Neural cell (in vitro differentiated cells): ENCODE results near the gene PRR5L.

Source experiments
- CTCF ChIP-seq: fragments of 450-650 bp; IDR thresholded peaks from 2 replicates; pipeline ENCODE4 v1.5.1; 2014; ENCODE audit warnings: antibody characterized with exemption, mild to moderate bottlenecking, moderate library complexity; ENCODE audit not compliant: poor library complexity, severe bottlenecking
- EZH2 ChIP-seq: fragments of 200-600, 300-800 bp; shearing (Covaris generic), sonication (generic); IDR thresholded peaks from 2 replicates; pipeline ENCODE4 v1.6.1; 2014; ENCODE audit warnings: antibody characterized with exemption, low read length, borderline replicate concordance, mild to moderate bottlenecking; ENCODE audit not compliant: insufficient read depth, poor library complexity, severe bottlenecking
- MXI1 ChIP-seq: fragments of 450-650 bp; conservative IDR thresholded peaks from 2 replicates; pipeline ENCODE4 v1.6.1; 2014; ENCODE audit warnings: antibody characterized with exemption, mild to moderate bottlenecking; ENCODE audit not compliant: poor library complexity, severe bottlenecking
- POLR2AphosphoS5 ChIP-seq: IDR thresholded peaks from 2 replicates; pipeline ENCODE4 v1.6.1; 2012
- RAD21 ChIP-seq: fragments of 450-650 bp; conservative IDR thresholded peaks from 2 replicates; pipeline ENCODE4 v1.6.1; 2014; ENCODE audit warnings: antibody characterized with exemption, mild to moderate bottlenecking, moderate library complexity
- SMC3 ChIP-seq: fragments of 450-650 bp; conservative IDR thresholded peaks from 2 replicates; pipeline ENCODE4 v1.6.1; 2014; ENCODE audit warnings: antibody characterized with exemption, mild to moderate bottlenecking, moderate library complexity; ENCODE audit not compliant: poor library complexity
- TF ChIP-seq, protein P1 (sequence below): IDR thresholded peaks from 2 replicates; pipeline ENCODE4 v1.6.1; 2012; ENCODE audit warnings: borderline replicate concordance

DNA sequence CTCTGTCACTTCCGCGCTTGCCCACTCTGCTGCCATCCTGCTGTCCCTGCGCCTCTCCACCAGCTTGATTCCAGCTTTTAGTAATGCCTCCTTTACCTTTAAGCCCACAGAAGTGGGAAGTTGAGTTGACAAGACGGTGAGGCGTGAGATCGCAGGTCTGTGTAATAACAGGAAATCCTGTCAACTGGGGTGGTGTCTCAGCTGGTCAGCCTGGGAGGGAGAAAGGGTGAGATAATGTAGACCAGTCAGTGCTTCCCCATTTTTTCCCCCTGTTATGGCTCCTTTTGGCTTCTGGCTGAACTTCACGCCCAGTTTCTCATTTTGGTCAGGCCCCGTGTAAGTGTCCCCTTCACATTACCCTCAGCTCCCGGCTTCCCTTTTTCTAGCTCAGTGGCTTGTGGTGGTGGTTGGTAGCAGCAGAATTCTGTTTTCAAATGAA is 115.1 kb downstream of the PRR5L start:
- no peak for TF ChIP-seq RAD21
- TF ChIP-seq CTCF, result no peak
- TF ChIP-seq, protein P1, sequence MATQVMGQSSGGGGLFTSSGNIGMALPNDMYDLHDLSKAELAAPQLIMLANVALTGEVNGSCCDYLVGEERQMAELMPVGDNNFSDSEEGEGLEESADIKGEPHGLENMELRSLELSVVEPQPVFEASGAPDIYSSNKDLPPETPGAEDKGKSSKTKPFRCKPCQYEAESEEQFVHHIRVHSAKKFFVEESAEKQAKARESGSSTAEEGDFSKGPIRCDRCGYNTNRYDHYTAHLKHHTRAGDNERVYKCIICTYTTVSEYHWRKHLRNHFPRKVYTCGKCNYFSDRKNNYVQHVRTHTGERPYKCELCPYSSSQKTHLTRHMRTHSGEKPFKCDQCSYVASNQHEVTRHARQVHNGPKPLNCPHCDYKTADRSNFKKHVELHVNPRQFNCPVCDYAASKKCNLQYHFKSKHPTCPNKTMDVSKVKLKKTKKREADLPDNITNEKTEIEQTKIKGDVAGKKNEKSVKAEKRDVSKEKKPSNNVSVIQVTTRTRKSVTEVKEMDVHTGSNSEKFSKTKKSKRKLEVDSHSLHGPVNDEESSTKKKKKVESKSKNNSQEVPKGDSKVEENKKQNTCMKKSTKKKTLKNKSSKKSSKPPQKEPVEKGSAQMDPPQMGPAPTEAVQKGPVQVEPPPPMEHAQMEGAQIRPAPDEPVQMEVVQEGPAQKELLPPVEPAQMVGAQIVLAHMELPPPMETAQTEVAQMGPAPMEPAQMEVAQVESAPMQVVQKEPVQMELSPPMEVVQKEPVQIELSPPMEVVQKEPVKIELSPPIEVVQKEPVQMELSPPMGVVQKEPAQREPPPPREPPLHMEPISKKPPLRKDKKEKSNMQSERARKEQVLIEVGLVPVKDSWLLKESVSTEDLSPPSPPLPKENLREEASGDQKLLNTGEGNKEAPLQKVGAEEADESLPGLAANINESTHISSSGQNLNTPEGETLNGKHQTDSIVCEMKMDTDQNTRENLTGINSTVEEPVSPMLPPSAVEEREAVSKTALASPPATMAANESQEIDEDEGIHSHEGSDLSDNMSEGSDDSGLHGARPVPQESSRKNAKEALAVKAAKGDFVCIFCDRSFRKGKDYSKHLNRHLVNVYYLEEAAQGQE, result no peak
- no peak for TF ChIP-seq EZH2
- TF ChIP-seq POLR2AphosphoS5, result no peak
- no peak for TF ChIP-seq SMC3
- no peak for TF ChIP-seq MXI1
